GM23338 (cell line): ENCODE data around the gene PDE1C.

Experiments used
- EZH2 ChIP-seq: fragments of 200-600 bp; sonication (generic); IDR thresholded peaks from one replicate; pipeline ENCODE4 v1.8.0; 2017; ENCODE audit warnings: antibody characterized with exemption, mild to moderate bottlenecking, low read depth; ENCODE audit not compliant: unreplicated experiment
- EZH2phosphoT487 ChIP-seq: fragments of 200-600 bp; sonication (generic); IDR thresholded peaks from one replicate; pipeline ENCODE4 v1.8.1; 2018; ENCODE audit warnings: antibody characterized with exemption; ENCODE audit not compliant: unreplicated experiment
- POLR2AphosphoS5 ChIP-seq: IDR thresholded peaks from 2 replicates; pipeline ENCODE4 v1.6.1; 2016; ENCODE audit warnings: antibody characterized with exemption, low read depth
- TF ChIP-seq, protein P1 (sequence below), 2 experiments: fragments of 200-600 bp in 1 of 2; sonication (generic) in 1 of 2; conservative IDR thresholded peaks; 2 replicates each; pipeline versions ENCODE4 v1.5.1 to v1.6.1; 2016 to 2017; ENCODE audit warnings: antibody characterized with exemption in 2 of 2, low read depth in 2 of 2, mild to moderate bottlenecking in 2 of 2, moderate library complexity in 1 of 2
- TF ChIP-seq, protein P2 (sequence below): IDR thresholded peaks from one replicate; pipeline ENCODE4 v1.6.1; 2018; ENCODE audit warnings: antibody characterized with exemption; ENCODE audit not compliant: unreplicated experiment

DNA sequence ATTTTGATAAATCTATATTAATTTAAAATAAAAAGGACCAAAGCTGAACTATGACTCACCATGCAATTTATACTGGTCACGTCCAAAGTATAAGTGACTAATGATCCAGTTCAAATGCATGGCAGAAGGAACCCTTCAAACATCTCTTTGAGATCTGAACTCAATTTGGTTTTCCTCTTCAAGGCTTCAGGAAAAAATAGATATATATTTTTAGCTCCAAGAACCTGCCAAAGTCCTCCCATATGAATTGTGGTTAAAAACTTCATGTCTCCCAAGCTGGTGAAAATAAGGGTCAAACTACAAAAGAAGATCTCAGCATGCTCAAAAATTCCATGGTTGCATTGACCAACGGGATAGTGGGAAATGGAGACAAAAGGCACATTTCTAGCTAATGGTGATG is 34.6 kb upstream of the PDE1C start:
- no peak for TF ChIP-seq POLR2AphosphoS5
- no peak for TF ChIP-seq EZH2phosphoT487
- TF ChIP-seq, protein P1, sequence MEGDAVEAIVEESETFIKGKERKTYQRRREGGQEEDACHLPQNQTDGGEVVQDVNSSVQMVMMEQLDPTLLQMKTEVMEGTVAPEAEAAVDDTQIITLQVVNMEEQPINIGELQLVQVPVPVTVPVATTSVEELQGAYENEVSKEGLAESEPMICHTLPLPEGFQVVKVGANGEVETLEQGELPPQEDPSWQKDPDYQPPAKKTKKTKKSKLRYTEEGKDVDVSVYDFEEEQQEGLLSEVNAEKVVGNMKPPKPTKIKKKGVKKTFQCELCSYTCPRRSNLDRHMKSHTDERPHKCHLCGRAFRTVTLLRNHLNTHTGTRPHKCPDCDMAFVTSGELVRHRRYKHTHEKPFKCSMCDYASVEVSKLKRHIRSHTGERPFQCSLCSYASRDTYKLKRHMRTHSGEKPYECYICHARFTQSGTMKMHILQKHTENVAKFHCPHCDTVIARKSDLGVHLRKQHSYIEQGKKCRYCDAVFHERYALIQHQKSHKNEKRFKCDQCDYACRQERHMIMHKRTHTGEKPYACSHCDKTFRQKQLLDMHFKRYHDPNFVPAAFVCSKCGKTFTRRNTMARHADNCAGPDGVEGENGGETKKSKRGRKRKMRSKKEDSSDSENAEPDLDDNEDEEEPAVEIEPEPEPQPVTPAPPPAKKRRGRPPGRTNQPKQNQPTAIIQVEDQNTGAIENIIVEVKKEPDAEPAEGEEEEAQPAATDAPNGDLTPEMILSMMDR (conservative IDR thresholded peaks at IDR 0.05; ENCODE audit: low read depth in 2 of 2), result no peak
- TF ChIP-seq, protein P2, sequence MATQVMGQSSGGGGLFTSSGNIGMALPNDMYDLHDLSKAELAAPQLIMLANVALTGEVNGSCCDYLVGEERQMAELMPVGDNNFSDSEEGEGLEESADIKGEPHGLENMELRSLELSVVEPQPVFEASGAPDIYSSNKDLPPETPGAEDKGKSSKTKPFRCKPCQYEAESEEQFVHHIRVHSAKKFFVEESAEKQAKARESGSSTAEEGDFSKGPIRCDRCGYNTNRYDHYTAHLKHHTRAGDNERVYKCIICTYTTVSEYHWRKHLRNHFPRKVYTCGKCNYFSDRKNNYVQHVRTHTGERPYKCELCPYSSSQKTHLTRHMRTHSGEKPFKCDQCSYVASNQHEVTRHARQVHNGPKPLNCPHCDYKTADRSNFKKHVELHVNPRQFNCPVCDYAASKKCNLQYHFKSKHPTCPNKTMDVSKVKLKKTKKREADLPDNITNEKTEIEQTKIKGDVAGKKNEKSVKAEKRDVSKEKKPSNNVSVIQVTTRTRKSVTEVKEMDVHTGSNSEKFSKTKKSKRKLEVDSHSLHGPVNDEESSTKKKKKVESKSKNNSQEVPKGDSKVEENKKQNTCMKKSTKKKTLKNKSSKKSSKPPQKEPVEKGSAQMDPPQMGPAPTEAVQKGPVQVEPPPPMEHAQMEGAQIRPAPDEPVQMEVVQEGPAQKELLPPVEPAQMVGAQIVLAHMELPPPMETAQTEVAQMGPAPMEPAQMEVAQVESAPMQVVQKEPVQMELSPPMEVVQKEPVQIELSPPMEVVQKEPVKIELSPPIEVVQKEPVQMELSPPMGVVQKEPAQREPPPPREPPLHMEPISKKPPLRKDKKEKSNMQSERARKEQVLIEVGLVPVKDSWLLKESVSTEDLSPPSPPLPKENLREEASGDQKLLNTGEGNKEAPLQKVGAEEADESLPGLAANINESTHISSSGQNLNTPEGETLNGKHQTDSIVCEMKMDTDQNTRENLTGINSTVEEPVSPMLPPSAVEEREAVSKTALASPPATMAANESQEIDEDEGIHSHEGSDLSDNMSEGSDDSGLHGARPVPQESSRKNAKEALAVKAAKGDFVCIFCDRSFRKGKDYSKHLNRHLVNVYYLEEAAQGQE, result no peak
- no peak for TF ChIP-seq EZH2
